Activated CD4-positive, alpha-beta T cell treated with anti-CD3 and anti-CD28 coated beads for 36 hours (primary cell): ENCODE data around the gene ARMCX5. TPM values are rescaled to one million over a fixed set of nuclear protein-coding genes. Genes with fewer than 3 reads are reported as not detected.
A peak's percentile ranks its signal among the peaks of the same experiment; 100 is the strongest.

Experiments
- ATAC-seq: fragments of 200-7000 bp; cut with Tn5 transposase; one replicate; pipeline ENCODE4 v1.10.0; 2021; ENCODE audit warnings: mild to moderate bottlenecking, moderate library complexity
- CTCF ChIA-PET: fragments of 350-600 bp; sonication (Branson Sonifier 250); formaldehyde crosslinking; loops from one replicate; lab custom pipeline; 2021; ENCODE audit warnings: antibody characterized with exemption; lab: Charles Lee
- POLR2A ChIA-PET: fragments of 350-600 bp; sonication (Branson Sonifier 250); formaldehyde crosslinking; loops from one replicate; lab custom pipeline; 2021; ENCODE audit warnings: antibody characterized with exemption, inconsistent platforms; lab: Charles Lee
- DNase-seq: peaks from one replicate; pipeline ENCODE4 v3.0.0-alpha.2; 2020
- H3K27ac Mint-ChIP-seq: one replicate; pipeline ENCODE4 v1.8.0; 2021; ENCODE audit warnings: mixed read lengths
- H3K27me3 Mint-ChIP-seq: one replicate; pipeline ENCODE4 v1.8.0; 2021; ENCODE audit warnings: mixed read lengths
- H3K36me3 Mint-ChIP-seq: one replicate; pipeline ENCODE4 v1.8.0; 2021; ENCODE audit warnings: low read depth, mixed read lengths
- H3K4me1 Mint-ChIP-seq: one replicate; pipeline ENCODE4 v1.8.0; 2021; ENCODE audit warnings: mixed read lengths
- H3K4me3 Mint-ChIP-seq: one replicate; pipeline ENCODE4 v1.8.0; 2021; ENCODE audit warnings: mild to moderate bottlenecking, moderate library complexity, mixed read lengths
- H3K9me3 Mint-ChIP-seq: one replicate; pipeline ENCODE4 v1.8.0; 2021; ENCODE audit warnings: low read depth, mixed read lengths
- intact Hi-C, 2 experiments: fragments of 100-400 bp; cut with DNase I in 1 of 2; cut with micrococcal nuclease in 1 of 2; formaldehyde crosslinking; loops; one replicate each; pipeline versions ENCODE4 v1.14.2 to v1.15.1; 2022 to 2024; cut with DNase I, micrococcal nuclease
- total RNA-seq, 2 experiments: library from RNA; stranded (reverse); gene quantifications; one replicate each; pipeline ENCODE4 v1.2.3, GENCODE V29; 2021

The ARMCX5 gene
- total RNA-seq, 2 experiments from 2014 or later = 12.6 to 13.3 TPM

DNA sequence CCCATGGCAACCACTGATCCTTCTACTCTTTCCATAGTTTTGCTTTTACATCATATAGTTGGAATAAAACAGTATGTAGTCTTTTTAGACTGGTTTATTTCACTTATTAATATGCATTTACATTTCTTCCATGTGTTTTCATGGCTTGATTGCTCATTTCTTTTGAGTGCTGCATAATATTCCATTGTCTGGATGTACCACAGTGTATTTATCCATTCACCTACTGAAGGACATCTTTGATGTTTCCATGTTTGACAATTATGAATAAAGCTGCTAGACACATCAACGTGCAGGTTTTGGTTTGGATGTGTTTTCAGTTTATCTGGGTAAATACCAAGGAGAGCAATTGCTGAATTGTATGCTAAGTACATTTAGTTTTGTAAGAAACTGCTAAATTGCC lies 38.2 kb downstream of the ARMCX5 start:
- ATAC-seq = no peak
- POLR2A ChIA-PET = no interaction called here
- H3K36me3 Mint-ChIP-seq = peaks cover 24% of the 10 kb centered on the region
- intact Hi-C loops = no loop called here
- no peak for DNase-seq
- CTCF ChIA-PET = interaction anchor here (0.6 kb wide), 1 partner anchor 226 kb away, joined by 4 read pairs; no protein-coding TSS in a partner anchor
- no peaks in the 10 kb centered on the region for H3K4me1 Mint-ChIP-seq
- H3K4me3 Mint-ChIP-seq = no peak overlapping the region
- H3K27ac Mint-ChIP-seq = no peak overlapping the region
- peaks cover 8% of the 10 kb centered on the region for H3K9me3 Mint-ChIP-seq
- H3K27me3 Mint-ChIP-seq = no peaks in the 10 kb centered on the region

DNA sequence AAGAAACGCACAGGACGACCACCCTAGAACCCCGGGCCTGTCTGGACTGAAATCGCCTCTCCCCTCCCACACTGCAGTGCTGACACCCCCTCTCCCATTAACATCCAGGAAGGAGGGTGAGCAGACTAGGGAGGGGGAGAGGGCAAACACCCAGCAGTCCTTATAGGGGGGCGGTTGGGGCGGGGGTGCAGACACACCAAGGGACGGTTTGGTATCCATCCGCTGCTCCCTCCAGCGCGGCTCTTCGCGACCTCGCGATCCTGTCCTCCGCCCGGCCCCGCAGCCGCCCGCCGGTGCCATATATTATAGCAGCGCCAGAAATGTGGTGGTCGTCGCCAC lies 51.6 kb downstream of the ARMCX5 start:
- no peak for DNase-seq
- Mint-ChIP-seq H3K27me3 (no peaks in the 10 kb centered on the region), H3K9me3 (no peaks in the 10 kb centered on the region), H3K27ac (peak overlapping the region; percentile 94), H3K36me3 (peaks cover 10% of the 10 kb centered on the region), H3K4me1 (peaks cover 17% of the 10 kb centered on the region), H3K4me3 (peak overlapping the region; percentile 81)
- no peak for ATAC-seq
- CTCF ChIA-PET = no interaction called here
- POLR2A ChIA-PET = no interaction called here
- intact Hi-C loops = loop anchor here in 1 of 2 experiments (2.0 to 10.0 kb wide), 4 partner anchors 52 to 1236 kb away; partner anchors contain the start of genes ARMCX5, BEX4 and MORF4L2

DNA sequence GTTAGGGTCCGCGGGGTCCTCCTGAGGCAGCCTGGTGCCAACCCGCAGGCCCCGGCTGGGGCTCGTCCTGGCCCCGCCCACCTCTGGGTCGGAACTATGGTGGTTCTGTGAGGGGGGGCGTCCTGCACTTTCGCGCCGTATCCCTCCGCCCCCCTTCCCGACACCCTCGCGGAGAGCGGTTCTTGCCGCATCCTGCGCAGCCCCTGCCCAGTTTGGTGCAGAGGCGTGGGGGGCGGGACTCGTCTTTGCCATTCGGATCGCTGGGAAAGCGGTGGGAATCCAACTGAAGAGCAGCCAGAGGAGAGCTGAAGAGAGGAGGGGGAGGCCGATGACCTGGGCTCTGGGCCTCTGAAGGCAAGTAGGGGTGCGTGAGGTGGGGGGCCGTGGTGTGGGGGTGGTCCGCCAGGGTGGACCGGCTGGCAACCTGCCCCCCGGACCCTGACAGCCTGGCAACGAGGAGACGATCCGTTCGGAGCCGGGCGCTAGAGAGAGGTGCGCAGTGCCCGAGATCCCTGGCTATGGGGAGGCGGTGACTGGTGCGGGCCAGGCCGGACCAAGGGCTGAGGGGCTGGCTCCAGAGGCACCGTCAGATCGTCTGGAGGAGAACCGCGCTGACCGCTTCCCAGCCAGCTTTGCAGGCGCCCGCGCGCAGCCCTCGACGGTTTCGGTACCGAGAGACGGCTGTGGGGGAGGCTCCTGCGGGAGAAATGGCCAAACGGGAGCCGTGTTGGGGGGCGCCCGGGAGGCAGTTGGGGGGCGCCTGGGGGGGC lies 52.1 kb downstream of the ARMCX5 start, which contains the start of gene GPRASP1:
Gene GPRASP1, plus strand, starts transcription at position 242 of the 770 bp plus-strand sequence. CDS start 2,431 bp downstream, outside the sequence.
- POLR2A ChIA-PET = no interaction called here

DNA sequence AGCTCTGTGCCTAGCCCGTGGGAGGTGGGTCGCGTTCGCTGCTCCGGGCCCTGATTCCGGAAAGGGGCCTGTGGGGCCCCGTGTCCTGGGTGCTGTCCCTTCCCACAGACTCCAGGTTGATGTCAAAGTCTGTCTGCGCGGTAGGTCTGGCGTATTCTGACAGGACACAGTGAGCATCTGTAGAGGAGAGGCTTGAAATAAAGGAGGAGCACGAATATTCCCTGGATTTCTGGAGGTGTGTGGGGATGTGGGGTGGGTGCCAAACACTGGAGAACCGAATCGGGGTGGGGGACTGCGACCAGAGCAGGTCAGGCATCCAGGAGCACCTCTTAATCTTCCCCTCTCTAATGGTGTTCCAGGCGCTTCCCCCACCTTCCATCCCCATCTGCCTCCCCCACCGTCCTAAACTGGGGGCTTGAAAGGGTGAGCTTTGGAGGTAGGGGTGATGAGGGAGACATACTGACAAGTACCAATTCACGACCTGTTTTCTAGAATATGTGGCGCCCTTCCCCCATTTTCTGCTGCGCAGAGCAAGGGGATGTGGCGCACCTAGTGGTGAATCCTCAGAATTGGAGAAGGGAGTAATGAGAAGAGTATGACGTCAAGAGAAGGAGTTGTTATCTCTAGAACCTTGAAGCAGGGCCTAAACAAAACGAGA lies 52.8 kb downstream of the ARMCX5 start:
- intact Hi-C loops = loop anchor here in 1 of 2 experiments (10.0 kb wide), 3 partner anchors 563 to 1237 kb away; partner anchors contain the start of genes BEX4 and MORF4L2
- Mint-ChIP-seq H3K36me3 (peaks cover 14% of the 10 kb centered on the region), H3K9me3 (no peaks in the 10 kb centered on the region), H3K27me3 (no peaks in the 10 kb centered on the region), H3K27ac (peak overlapping the region; percentile 85), H3K4me1 (peaks cover 22% of the 10 kb centered on the region), H3K4me3 (peak overlapping the region; percentile 81)
- DNase-seq (peak; percentile 71), ATAC-seq (peak; percentile 87)
- ChIA-PET CTCF (no interaction called here), POLR2A (no interaction called here)

More for the DNA sequence above, 52.1 kb downstream of the ARMCX5 start, which contains the start of gene GPRASP1:
- Mint-ChIP-seq H3K27ac (peak within 1 kb of the TSS; percentile 94), H3K27me3 (no peaks in the 10 kb centered on the region), H3K9me3 (no peaks in the 10 kb centered on the region), H3K36me3 (peaks cover 14% of the 10 kb centered on the region), H3K4me1 (peaks cover 21% of the 10 kb centered on the region), H3K4me3 (peak within 1 kb of the TSS; percentile 81)
- CTCF ChIA-PET = no interaction called here
- DNase-seq (peak; percentile 61), ATAC-seq (peak; percentile 52)
- intact Hi-C loops = loop anchor here in 1 of 2 experiments (2.0 to 10.0 kb wide), 4 partner anchors 53 to 1237 kb away; partner anchors contain the start of genes ARMCX5, BEX4 and MORF4L2

Other genes with a start within 250 kb of the ARMCX5 start
- not detected for gene NXF2B, start 159.5 kb upstream of the ARMCX5 start, total RNA-seq
- gene TCP11X2, start 127.7 kb upstream of the ARMCX5 start, total RNA-seq = not detected
- gene TMSB15A, start 82.8 kb upstream of the ARMCX5 start, total RNA-seq = 1 to 10 TPM in 1 of 2 experiments, under 1 TPM in 1; 0.84 to 1.1 TPM
- gene GPRASP1, start 52.0 kb downstream of the ARMCX5 start, total RNA-seq = 1 to 10 TPM; 4.2 to 5.1 TPM
- 1 to 10 TPM; 1.3 to 2.1 TPM for gene GPRASP2, start 112.9 kb downstream of the ARMCX5 start, total RNA-seq
- gene GPRASP3, start 121.2 kb downstream of the ARMCX5 start, total RNA-seq = 1 to 10 TPM; 1.0 to 1.8 TPM